SK-N-MC (cell line): ENCODE data around the gene TNFSF9.

ENCODE experiments used
- DNase-seq: peaks from one replicate; pipeline ENCODE4 v3.0.0-alpha.2; 2011; ENCODE audit warnings: low read depth, low spot score
- H3K27ac ChIP-seq: fragments of 200-600 bp; sonication (generic); 2 replicates; pipeline ENCODE4 v1.5.1; 2016; ENCODE audit warnings: mixed run types
- H3K36me3 ChIP-seq: fragments of 200-600 bp; sonication (generic); 2 replicates; pipeline ENCODE4 v1.6.1; 2017; ENCODE audit warnings: antibody characterized with exemption, low read length, mixed read lengths; ENCODE audit not compliant: insufficient read depth
- H3K4me3 ChIP-seq: fragments of 200-600 bp; sonication (generic); 2 replicates; pipeline ENCODE4 v1.5.1; 2016
- H3K9ac ChIP-seq: fragments of 200-600 bp; sonication (generic); 2 replicates; pipeline ENCODE4 v1.8.0; 2017; ENCODE audit warnings: mixed run types, mixed read lengths; ENCODE audit not compliant: insufficient read length
- H3K9me3 ChIP-seq: fragments of 200-600 bp; sonication (generic); 2 replicates; pipeline ENCODE4 v1.6.1; 2017; ENCODE audit warnings: low read depth, mild to moderate bottlenecking, antibody characterized with exemption, low read length, moderate library complexity, mixed read lengths
- EZH2 ChIP-seq: fragments of 200-600 bp; sonication (generic); IDR thresholded peaks from one replicate; pipeline ENCODE4 v1.6.1; 2017; ENCODE audit warnings: antibody characterized with exemption
- FOXP2 ChIP-seq: optimal IDR thresholded peaks from 2 replicates; pipeline ENCODE3; 2011; ENCODE audit warnings: mild to moderate bottlenecking, moderate library complexity; ENCODE audit not compliant: insufficient read depth; ENCODE audit errors: extremely low read length, control extremely low read depth
- POLR2AphosphoS5 ChIP-seq: IDR thresholded peaks from 2 replicates; pipeline ENCODE4 v1.6.1; 2012; ENCODE audit warnings: mild to moderate bottlenecking, low read depth, low read length, borderline replicate concordance

TNFSF9 gene

DNA sequence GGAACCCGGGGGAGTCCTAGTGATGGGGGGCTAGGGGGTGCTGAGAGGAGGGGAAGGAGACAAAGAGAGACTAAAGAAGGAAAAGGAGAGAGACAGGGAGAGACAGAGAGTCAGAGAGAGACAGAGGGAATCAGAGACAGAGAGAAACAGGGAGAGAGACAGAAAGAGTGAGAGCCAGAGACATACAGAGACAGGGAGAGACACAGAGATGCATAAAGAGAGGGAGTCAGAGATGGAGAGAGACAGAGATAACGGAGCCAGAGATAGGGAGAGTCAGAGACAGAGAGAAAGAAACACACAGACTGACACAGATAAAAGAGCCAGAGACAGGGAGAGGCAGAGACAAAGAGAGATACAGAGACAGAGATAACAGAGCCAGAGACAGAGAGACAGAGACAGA is 1.5 kb upstream of the TNFSF9 start:
- Histone ChIP-seq H3K4me3 (no peak overlapping the region), H3K27ac (no peak overlapping the region), H3K36me3 (no peaks in the 10 kb centered on the region; the same call in 1 of the 2 replicates), H3K9me3 (no peaks in the 10 kb centered on the region), H3K9ac (no peak overlapping the region)
- TF ChIP-seq FOXP2 = no peak
- no peak for TF ChIP-seq POLR2AphosphoS5
- no peak for TF ChIP-seq EZH2
- DNase-seq = no peak

DNA sequence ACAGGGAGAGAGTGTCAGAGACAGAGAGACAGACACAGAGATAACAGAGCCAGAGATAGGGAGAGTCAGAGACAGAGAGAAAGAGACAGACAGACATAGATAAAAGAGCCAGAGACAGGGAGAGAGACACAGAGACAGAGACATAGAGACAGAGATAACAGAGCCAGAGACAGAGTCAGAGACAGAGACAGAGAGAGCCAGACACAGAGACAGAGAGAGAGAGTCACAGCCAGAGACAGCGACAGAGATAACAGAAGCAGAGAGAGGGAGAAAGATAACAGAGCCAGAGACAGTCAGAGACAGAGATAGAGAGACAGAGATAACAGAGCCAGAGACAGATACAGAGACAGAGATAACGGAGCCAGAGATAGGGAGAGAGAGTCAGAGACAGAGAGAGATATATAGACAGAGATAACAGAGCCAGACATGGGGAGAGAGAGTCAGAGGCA is 865 bp upstream of the TNFSF9 start:
- no peak for DNase-seq
- H3K36me3 ChIP-seq = peaks cover 6% of the 10 kb centered on the region; the same call in 1 of the 2 replicates
- no peaks in the 10 kb centered on the region for H3K9me3 ChIP-seq
- peak overlapping the region; percentile 93 for H3K9ac ChIP-seq
- no peak for TF ChIP-seq FOXP2
- H3K4me3 ChIP-seq = peak overlapping the region; percentile 92
- H3K27ac ChIP-seq = peak overlapping the region; percentile 87; the same call in 1 of the 2 replicates

DNA sequence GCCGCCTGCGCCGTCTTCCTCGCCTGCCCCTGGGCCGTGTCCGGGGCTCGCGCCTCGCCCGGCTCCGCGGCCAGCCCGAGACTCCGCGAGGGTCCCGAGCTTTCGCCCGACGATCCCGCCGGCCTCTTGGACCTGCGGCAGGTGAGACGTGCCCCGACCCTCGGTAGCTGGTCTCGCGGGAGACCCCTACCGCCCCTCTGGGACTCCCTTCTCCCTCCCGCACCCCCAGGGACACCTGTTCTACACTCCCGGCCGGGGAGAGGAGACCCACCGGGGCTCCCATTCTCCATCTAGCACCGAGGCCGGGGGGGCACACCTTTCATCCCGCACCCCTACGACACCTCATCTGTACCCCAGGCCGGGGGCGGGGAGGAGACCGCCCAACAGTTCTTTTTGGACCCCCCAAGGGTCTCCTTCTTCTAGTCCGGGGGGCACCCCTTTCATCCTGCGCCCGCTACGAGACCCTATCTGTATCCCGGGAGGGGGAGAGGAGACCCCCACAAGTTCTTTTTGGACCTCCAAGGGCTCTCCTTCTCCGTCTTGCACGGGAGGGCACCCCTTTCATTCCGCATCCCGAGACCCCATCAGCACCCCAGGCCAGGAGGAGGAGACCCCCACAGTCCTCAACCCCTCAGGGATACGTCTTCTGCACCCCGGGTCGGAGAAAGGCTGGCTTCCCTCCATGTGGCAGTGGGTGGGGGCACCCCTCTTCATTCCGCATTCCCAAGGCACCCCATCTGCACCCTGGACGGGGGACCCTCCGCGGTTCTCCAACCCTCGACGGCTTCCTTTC is 533 bp downstream of the TNFSF9 start:
- H3K36me3 ChIP-seq = peaks cover 16% of the 10 kb centered on the region
- no peak overlapping the region for H3K27ac ChIP-seq
- no peaks in the 10 kb centered on the region for H3K9me3 ChIP-seq
- peak overlapping the region; percentile 86 for H3K9ac ChIP-seq
- TF ChIP-seq EZH2 (no peak), FOXP2 (no peak), POLR2AphosphoS5 (no peak)
- no peak for DNase-seq
- peak overlapping the region; percentile 92 for H3K4me3 ChIP-seq

DNA sequence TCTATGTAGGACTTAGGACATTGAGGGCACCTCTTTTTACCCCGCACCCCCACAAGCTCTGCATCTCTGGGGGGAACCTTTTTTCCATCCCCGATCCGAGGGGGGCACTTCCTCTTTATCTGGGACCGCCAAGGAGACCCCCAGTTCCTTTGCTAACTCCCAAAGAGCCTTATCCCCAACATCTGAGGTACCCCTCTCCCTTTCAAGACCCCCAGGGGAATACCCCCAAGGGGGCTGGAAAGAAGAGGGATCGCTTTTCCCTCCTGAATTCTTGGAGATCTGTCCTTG is 1.1 kb downstream of the TNFSF9 start:
- Histone ChIP-seq H3K36me3 (peaks cover 16% of the 10 kb centered on the region), H3K9me3 (no peaks in the 10 kb centered on the region), H3K4me3 (peak overlapping the region; percentile 92), H3K9ac (peak overlapping the region; percentile 86), H3K27ac (no peak overlapping the region)
- no peak for TF ChIP-seq FOXP2
- TF ChIP-seq EZH2 = no peak
- TF ChIP-seq POLR2AphosphoS5 = no peak
- no peak for DNase-seq

DNA sequence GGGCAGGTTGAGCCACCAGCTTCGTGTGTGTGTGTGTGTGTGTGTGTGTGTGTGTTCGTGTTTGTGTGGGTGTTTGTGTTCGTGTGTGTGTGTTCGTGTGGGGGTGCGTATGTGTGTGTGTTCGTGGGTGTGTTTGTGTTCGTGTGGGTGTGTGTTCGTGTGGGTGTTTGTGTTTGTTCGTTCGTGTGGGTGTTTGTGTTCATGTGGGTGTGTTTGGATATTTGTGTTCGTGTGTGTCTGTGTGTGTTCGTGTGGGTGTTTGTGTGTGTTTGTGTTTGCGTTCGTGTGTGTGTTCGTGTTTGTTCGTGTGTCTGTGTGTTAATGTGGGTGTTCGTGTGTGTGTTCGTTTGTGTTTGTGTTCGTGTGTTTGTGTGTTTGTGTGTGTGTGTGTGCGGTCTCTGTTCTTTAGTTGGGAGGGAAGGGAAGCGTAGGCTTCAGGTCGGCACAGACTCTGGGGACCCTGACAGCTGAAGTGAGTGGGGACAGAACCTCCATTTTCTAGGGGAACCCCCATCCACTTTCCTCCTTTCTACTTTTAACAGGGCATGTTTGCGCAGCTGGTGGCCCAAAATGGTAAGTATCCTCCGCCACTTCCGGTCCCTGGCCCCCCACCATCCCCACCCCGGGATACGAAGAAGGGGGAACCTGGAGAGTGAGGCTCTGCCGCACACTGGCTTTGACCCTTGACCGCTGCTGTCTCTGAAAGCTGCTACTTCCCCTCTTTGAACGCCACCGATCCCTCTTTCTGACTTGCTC is 1.6 kb downstream of the TNFSF9 start:
- no peaks in the 10 kb centered on the region for H3K9me3 ChIP-seq
- no peak overlapping the region for H3K27ac ChIP-seq
- TF ChIP-seq POLR2AphosphoS5 (no peak), EZH2 (no peak), FOXP2 (no peak)
- H3K9ac ChIP-seq = peak overlapping the region; percentile 86
- H3K4me3 ChIP-seq = peak overlapping the region; percentile 92
- H3K36me3 ChIP-seq = peaks cover 16% of the 10 kb centered on the region
- DNase-seq = no peak

DNA sequence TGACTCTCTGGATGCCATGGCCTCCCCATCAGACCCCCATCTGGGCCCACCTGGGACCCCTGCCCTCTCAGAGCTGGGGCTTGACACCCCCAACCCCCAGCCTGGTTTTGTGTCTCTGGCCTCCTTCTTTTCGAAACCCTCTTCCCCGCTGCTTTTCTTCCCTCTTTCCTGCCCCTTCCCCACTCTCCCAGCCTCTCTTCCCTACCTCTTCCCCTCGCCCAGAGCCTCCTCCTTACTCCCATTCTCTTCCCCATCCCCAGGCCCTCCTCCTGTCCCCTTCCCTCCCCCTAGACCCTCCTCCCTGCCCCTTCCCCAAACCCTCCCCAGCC is 2.1 kb downstream of the TNFSF9 start:
- H3K4me3 ChIP-seq = peak overlapping the region; percentile 92
- no peaks in the 10 kb centered on the region for H3K9me3 ChIP-seq
- DNase-seq = no peak
- no peak overlapping the region for H3K9ac ChIP-seq
- H3K27ac ChIP-seq = no peak overlapping the region
- TF ChIP-seq EZH2 (no peak), POLR2AphosphoS5 (no peak), FOXP2 (no peak)
- peaks cover 16% of the 10 kb centered on the region for H3K36me3 ChIP-seq

DNA sequence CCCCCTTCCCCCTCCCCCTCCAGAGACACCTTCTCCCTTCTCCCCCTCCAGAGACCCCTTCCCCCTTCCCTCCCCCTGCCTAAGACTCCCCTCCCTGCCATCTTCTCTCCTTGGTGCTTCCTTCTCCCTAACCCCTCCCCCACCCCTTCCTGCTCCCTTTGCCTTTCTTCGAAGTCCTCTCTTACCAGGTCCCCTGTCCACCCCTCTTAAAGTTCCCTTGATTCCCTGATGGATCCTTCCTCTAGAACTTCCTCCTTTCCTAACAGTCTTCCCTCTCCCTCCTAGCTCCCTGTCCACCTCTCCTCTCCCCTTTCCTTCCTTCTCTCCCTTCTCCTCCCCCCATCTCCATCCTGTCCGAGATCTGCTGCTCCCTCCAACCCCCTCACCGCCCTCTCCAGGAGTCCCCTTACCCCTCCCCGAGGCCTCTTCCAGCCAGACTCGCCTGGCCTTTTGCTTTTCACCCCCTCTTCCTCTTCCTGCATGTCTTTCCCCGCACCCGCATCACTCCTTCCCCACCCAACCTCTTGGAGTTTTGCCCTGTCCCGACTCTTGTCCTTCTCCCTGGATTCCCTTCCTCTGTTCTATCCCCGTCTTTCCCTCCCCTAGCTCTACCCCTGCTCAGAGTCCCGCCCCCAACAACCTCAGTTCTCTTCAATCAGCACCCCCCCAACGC is 3.1 kb downstream of the TNFSF9 start:
- no peak overlapping the region for H3K27ac ChIP-seq
- H3K36me3 ChIP-seq = peaks cover 16% of the 10 kb centered on the region

DNA sequence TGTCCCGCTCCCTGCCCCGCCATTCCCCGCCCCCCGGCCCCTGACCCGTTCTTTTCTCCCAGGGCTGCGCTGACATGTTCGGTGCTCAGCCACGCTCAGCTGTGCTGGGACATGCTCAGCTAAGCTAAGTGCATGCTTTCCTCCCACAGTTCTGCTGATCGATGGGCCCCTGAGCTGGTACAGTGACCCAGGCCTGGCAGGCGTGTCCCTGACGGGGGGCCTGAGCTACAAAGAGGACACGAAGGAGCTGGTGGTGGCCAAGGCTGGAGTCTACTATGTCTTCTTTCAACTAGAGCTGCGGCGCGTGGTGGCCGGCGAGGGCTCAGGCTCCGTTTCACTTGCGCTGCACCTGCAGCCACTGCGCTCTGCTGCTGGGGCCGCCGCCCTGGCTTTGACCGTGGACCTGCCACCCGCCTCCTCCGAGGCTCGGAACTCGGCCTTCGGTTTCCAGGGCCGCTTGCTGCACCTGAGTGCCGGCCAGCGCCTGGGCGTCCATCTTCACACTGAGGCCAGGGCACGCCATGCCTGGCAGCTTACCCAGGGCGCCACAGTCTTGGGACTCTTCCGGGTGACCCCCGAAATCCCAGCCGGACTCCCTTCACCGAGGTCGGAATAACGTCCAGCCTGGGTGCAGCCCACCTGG is 3.7 kb downstream of the TNFSF9 start:
- TF ChIP-seq POLR2AphosphoS5 = no peak
- no peak for TF ChIP-seq FOXP2
- no peak for TF ChIP-seq EZH2
- H3K4me3 ChIP-seq = no peak overlapping the region
- H3K9me3 ChIP-seq = no peaks in the 10 kb centered on the region
- no peak overlapping the region for H3K27ac ChIP-seq
- no peak overlapping the region for H3K9ac ChIP-seq
- H3K36me3 ChIP-seq = peaks cover 16% of the 10 kb centered on the region
- no peak for DNase-seq

More for the DNA sequence above, 3.1 kb downstream of the TNFSF9 start:
- DNase-seq = no peak
- H3K4me3 ChIP-seq = no peak overlapping the region
- no peaks in the 10 kb centered on the region for H3K9me3 ChIP-seq
- H3K9ac ChIP-seq = no peak overlapping the region
- TF ChIP-seq EZH2 (no peak), POLR2AphosphoS5 (no peak), FOXP2 (no peak)
